Lung microvascular endothelial cell (primary cell): Measurements from ENCODE around the gene SNX25. TPM values are rescaled to one million over a fixed set of nuclear protein-coding genes. Genes with fewer than 3 reads are reported as not detected.
A peak's percentile ranks its signal among the peaks of the same experiment; 100 is the strongest.
"Not testable (repeated sequence)": the region's sequence is repeated elsewhere in the genome, so short reads cannot be mapped to it uniquely, and the experiment has no call there.

Experiments used
- DNase-seq, 2 donors: peaks; one replicate each; pipeline versions ENCODE4 v3.0.0 to v3.0.0-alpha.2; 2010; ENCODE audit warnings: low read depth in 2 of 2
- total RNA-seq: library from RNA; depleted of rRNA; stranded (reverse); fragments of >200 nt; gene quantifications from 2 replicates; pipeline ENCODE4 v1.2.1, GENCODE V29; 2014

Gene SNX25
- total RNA-seq, 1 donor from 2014 or later: 59.5 TPM

GRCh38 chr4:185204238-185204910 is 5.0 kb upstream of the SNX25 start:
- peak in 1 of 2 donors; percentile 22 for DNase-seq

GRCh38 chr4:185205073-185205472 is 4.3 kb upstream of the SNX25 start:
- DNase-seq: not testable (repeated sequence)

- DNase-seq: peak in 1 of 2 donors; percentile 36
These were observed 3.6 kb upstream of the SNX25 start for GRCh38 chr4:185205697-185206342.

GRCh38 chr4:185207466-185207865 is 1.9 kb upstream of the SNX25 start:
- no peak for DNase-seq

GRCh38 chr4:185209852-185210101 is 379 bp downstream of the SNX25 start:
- DNase-seq: not testable (repeated sequence)

GRCh38 chr4:185210102-185210981 is 944 bp downstream of the SNX25 start:
- peak; percentile 65 to 68 for DNase-seq

- peak; percentile 17 to 31 for DNase-seq
These were observed 1.6 kb downstream of the SNX25 start for GRCh38 chr4:185211035-185211434.

- peak in 1 of 2 donors; percentile 18 for DNase-seq
These were observed 2.2 kb downstream of the SNX25 start for GRCh38 chr4:185211641-185212040.

- DNase-seq: peak in 1 of 2 donors; percentile 14
These were observed 3.2 kb downstream of the SNX25 start for GRCh38 chr4:185212581-185212980.

GRCh38 chr4:185213877-185214276 is 4.5 kb downstream of the SNX25 start:
- DNase-seq: no peak

- DNase-seq: no peak
These were observed 5.9 kb downstream of the SNX25 start for GRCh38 chr4:185215261-185215660.

- DNase-seq: no peak
These were observed 8.1 kb downstream of the SNX25 start for GRCh38 chr4:185217408-185217975.

- no peak for DNase-seq
These were observed 8.9 kb downstream of the SNX25 start for GRCh38 chr4:185218312-185218711.

GRCh38 chr4:185219551-185220344 is 10.3 kb downstream of the SNX25 start:
- DNase-seq: peak; percentile 21 to 35

- no peak for DNase-seq
These were observed 12.1 kb downstream of the SNX25 start for GRCh38 chr4:185221491-185221890.

GRCh38 chr4:185221912-185222311 is 12.5 kb downstream of the SNX25 start:
- DNase-seq: no peak

- no peak for DNase-seq
These were observed 13.2 kb downstream of the SNX25 start for GRCh38 chr4:185222598-185222997.

GRCh38 chr4:185224597-185224996 is 15.2 kb downstream of the SNX25 start:
- DNase-seq: no peak

GRCh38 chr4:185225940-185226339 is 16.5 kb downstream of the SNX25 start:
- no peak for DNase-seq

- peak; percentile 25 to 28 for DNase-seq
These were observed 17.7 kb downstream of the SNX25 start for GRCh38 chr4:185227131-185227551.

GRCh38 chr4:185227713-185228278 is 18.4 kb downstream of the SNX25 start:
- DNase-seq: no peak
